Right cardiac atrium (tissue), 5 donors: ENCODE results near the gene PLEKHB1. TPM values are rescaled to one million over a fixed set of nuclear protein-coding genes. Genes with fewer than 3 reads are reported as not detected.

Experiments
- ATAC-seq, 2 donors: fragments of 200-7000 bp; cut with Tn5 transposase; one replicate each; pipeline versions ENCODE4 v1.8.0 to v1.9.1; 2020; ENCODE audit warnings: moderate library complexity in 2 of 2, mild to moderate bottlenecking in 1 of 2
- DNase-seq, 3 donors: peaks; one replicate each; pipeline ENCODE4 v3.0.0-alpha.2; 2020
- H3K27ac ChIP-seq: one replicate; pipeline ENCODE4 v1.5.1; 2013; ENCODE audit warnings: mild to moderate bottlenecking, low read length, control low read depth, moderate library complexity
- H3K27me3 ChIP-seq: one replicate; pipeline ENCODE4 v1.6.1; 2013; ENCODE audit not compliant: control insufficient read depth, insufficient read depth
- H3K4me1 ChIP-seq: one replicate; pipeline ENCODE4 v1.6.1; 2013; ENCODE audit warnings: low read length; ENCODE audit not compliant: control insufficient read depth, insufficient read depth
- H3K4me3 ChIP-seq: one replicate; pipeline ENCODE4 v1.5.1; 2013; ENCODE audit warnings: low read length, control low read depth
- H3K9me3 ChIP-seq: one replicate; pipeline ENCODE4 v1.6.1; 2013; ENCODE audit warnings: low read length; ENCODE audit not compliant: control insufficient read depth
- WGBS: extraction: QIAGEN DNeasy Blood & Tissue Kit; methylation state at CpG from one replicate; pipeline ENCODE4 v1.1.7; 2013; 5-methylcytosine and 5-hydroxymethylcytosine counted together
- intact Hi-C, 4 donors: fragments of 100-400 bp; cut with DNase I; formaldehyde crosslinking; loops; one replicate each; pipeline versions ENCODE4 v1.11.0 to v1.14.0; 2022 to 2023
- long read RNA-seq, 4 donors: library from polyadenylated mRNA; unstranded; transcript quantifications; one replicate each; pipeline ENCODE4 v2.0.0, GENCODE V29; 2020 to 2021
- polyA plus RNA-seq: library from polyadenylated mRNA; stranded (reverse); fragments of 200-250 nt; gene quantifications from one replicate; pipeline ENCODE4 v1.2.3, GENCODE V29; 2013
- total RNA-seq, 4 donors: library from RNA; stranded (reverse); fragmentation: NEBNext Ultra II Directional; extraction: Animal tissue kit (Norgen Biotek cat#: 25700); gene quantifications; one replicate each; pipeline ENCODE4 v1.2.1, GENCODE V29; 2021
- donor health status: healthy with polysubstance abuse.
- donor health status: DM: no; HTN: yes; CAD: no.
- donor health status: DM: no; HTN: no; CAD: no.
- donor health status: DM: no; HTN: yes; CAD: no; lungs with severe emphysema.
- donor health status: DM: yes; HTN: yes; CAD: no.

Gene PLEKHB1, protein sequence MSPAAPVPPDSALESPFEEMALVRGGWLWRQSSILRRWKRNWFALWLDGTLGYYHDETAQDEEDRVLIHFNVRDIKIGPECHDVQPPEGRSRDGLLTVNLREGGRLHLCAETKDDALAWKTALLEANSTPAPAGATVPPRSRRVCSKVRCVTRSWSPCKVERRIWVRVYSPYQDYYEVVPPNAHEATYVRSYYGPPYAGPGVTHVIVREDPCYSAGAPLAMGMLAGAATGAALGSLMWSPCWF
- total RNA-seq (10 to 100 TPM; 11.7 to 31.5 (median 19.9) TPM), polyA plus RNA-seq (15.6 TPM)
- long read RNA-seq, donor 1, transcript PLEKHB1-201 (7 exons, 2,016 nt) = major isoform, 11 of 20 reads
- long read RNA-seq, donor 1, partial matches to known transcripts = 6 of 20 reads
- long read RNA-seq, donor 1, other reads (novel, unspliced or antisense) = 3 of 20 reads
- long read RNA-seq, donor 2, transcript PLEKHB1-201 (7 exons, 2,016 nt) = major isoform, 6 of 14 reads
- long read RNA-seq, donor 2, partial matches to known transcripts = 4 of 14 reads
- long read RNA-seq, donor 2, other reads (novel, unspliced or antisense) = 2 of 14 reads
- long read RNA-seq, donor 3, transcript PLEKHB1-201 (7 exons, 2,016 nt) = major isoform, 15 of 28 reads
- long read RNA-seq, donor 3, transcript PLEKHB1-205 (3 exons, 2,022 nt) = minor isoform, 6 of 28 reads
- long read RNA-seq, donor 3, partial matches to known transcripts = 3 of 28 reads
- long read RNA-seq, donor 3, other reads (novel, unspliced or antisense) = 1 of 28 reads
- long read RNA-seq, donor 4, transcript PLEKHB1-201 (7 exons, 2,016 nt) = major isoform, 15 of 22 reads
- long read RNA-seq, donor 4, partial matches to known transcripts = 2 of 22 reads
- long read RNA-seq, donor 4, other reads (novel, unspliced or antisense) = 3 of 22 reads

DNA sequence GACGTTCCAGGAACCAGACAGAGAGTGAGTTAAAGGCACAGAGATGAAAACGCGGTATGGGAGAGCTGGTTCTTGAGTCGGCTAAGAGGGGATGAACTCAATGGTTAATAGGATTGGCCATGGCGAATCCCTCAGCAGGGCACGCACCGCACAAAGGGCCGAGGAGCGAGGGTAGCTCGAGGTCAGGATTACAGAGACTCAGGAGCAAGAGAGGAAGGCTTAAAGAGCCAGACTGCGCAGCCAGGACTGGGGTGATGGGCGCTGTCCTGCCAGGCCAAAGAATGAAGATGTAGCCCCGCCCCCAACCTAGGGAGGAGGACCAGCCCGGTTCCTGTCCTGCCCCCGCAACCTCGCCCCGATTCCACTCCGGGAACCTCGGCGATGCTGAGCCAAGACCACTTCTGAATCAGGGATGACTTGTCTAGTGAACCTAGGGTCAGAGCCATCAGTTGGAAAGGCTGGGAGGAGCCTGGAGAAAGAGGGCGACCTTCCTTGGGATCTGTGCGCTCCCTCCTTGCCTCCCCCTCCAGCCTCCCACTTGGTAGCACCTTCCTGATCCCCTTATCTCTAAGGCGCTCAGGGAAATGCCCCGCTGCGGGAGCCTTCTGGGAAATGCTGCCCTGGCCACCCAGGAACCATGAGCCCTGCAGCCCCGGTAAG is at the start of gene PLEKHB1:
Gene PLEKHB1 (plus strand): TSS at position 610 of the 660 bp plus-strand sequence. CDS start 28 bp downstream, at position 638.
- no peaks in the 10 kb centered on the region for H3K4me1 ChIP-seq
- no peaks in the 10 kb centered on the region for H3K27me3 ChIP-seq
- WGBS = 42% methylated on average over 26 of the region's 26 CpGs
- DNase-seq (peak; percentile 46 to 74 (median 72)), ATAC-seq (peak; percentile 32 to 58)
- peak within 1 kb of the TSS; percentile 12 for H3K4me3 ChIP-seq
- H3K9me3 ChIP-seq = no peaks in the 10 kb centered on the region
- intact Hi-C loops = no loop called here
- no peak within 1 kb of the TSS for H3K27ac ChIP-seq

DNA sequence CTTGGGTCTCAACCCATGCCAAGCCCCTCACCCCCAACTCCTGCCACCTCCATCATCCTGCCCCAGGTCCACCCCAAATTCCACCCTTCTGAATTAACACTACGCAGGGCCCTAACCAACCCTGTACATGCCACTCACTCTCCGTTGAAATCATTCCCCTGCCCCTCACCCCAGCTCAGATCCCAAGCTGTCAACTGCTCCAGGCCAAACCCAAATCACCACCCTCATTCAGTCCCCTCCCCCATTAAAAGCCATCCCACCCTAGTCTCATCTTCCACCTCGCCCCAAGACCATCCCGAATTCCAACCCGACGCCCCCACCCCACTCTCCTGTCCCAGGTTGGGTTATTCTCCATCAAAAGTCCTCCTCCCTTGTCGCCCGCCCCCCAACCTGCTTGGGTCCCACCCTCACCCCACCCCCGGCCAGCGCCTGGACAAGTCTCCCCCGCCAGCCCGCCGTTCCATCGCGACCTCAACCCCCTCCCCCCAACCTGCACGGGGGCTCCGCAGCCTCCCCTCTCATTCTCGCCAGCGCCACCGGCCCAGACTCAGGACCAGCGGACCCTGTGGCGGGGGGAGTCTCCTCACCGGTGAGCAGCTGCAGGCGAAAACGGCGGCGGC is 48.9 kb upstream of the PLEKHB1 start:
- Histone ChIP-seq H3K27ac (peak overlapping the region; percentile 85), H3K4me3 (peak overlapping the region; percentile 95), H3K4me1 (peaks cover 12% of the 10 kb centered on the region), H3K9me3 (no peaks in the 10 kb centered on the region), H3K27me3 (no peaks in the 10 kb centered on the region)
- WGBS = 3% methylated on average over 27 of the region's 27 CpGs
- DNase-seq (no peak), ATAC-seq (peak; percentile 0 to 3)
- intact Hi-C loops = loop anchor here in 1 of 4 donors (10.0 kb wide), 1 partner anchor 193 kb away; no protein-coding TSS in a partner anchor

DNA sequence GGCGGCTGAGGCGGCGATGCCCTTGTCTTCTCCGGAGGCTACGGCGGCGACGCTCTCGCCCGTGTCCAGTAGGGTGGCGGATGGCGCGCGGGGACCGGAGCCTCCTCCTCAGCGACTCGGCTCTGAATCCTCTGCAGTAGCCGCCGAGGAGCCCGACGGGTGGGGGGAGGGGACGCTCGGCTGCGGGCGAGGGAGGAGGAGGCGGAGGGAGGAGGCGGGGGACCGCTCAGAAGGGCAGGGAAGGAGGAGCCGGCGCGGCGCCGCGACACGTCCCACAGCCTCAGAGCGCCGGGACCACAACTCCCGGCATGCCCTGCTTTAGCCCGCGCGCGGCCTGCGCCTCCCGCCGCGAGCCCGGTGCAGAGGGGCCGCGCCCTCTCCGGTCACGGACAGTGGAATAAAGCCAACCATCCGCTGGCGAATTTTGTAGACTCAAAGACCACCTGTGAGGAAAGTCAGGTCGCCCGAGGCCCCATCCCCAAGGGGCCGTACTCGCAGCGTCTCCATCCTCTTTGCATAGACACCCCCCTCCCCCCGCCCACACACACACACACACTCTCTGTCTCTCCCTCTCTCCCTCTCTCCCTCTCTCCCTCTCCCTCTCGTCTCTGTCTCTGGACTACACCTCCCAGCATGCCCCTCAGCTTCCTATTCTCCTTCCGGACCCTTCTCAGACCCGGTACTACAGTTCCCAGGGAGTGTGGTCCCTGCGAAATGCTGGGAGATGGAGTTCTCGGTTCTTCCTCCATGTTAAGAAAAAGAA is 48.2 kb upstream of the PLEKHB1 start, which contains the start of gene FAM168A:
Gene FAM168A (minus strand): TSS at position 157 of the 763 bp plus-strand sequence. CDS start 129,638 bp downstream, outside the sequence.
- WGBS = under 1% methylated on average over 64 of the region's 64 CpGs
- Histone ChIP-seq H3K27me3 (no peaks in the 10 kb centered on the region), H3K4me3 (peak within 1 kb of the TSS; percentile 95), H3K4me1 (peaks cover 12% of the 10 kb centered on the region), H3K9me3 (no peaks in the 10 kb centered on the region), H3K27ac (peak within 1 kb of the TSS; percentile 87)
- intact Hi-C loops = loop anchor here in 1 of 4 donors (10.0 kb wide), 1 partner anchor 193 kb away; no protein-coding TSS in a partner anchor
- DNase-seq (peak; percentile 97 to 99 (median 99)), ATAC-seq (peak; percentile 99)

DNA sequence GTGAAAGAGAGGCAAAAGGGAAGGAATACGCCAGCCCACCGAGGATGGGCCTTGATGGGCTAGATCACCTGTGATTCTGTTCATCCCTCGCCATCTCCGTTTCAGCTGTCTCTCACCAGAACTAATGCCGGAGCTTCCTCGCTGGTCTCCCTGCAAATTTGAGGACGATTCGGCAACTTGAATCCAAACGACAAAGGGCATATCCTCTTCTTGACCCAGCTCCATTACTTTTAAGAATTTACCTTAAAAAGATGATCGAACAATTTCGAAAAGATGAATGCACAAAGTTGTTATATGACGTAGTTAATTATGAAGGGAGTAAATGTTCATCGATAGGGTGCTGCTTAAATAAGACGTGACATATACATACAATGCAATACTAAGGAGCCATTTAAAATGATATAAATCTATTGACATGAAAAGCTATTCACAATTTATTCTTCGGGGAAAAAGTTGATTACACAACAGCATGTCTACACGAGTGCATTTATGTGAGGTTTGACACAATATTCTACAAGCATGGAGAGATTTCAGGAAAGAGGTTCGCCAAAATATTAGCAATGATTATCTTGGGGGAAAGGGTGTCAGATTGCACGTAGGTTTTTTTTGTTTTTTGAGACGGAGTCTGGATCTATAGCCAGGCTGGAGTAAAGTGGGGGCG is 47.5 kb upstream of the PLEKHB1 start:
- intact Hi-C loops = loop anchor here in 1 of 4 donors (10.0 kb wide), 1 partner anchor 194 kb away; no protein-coding TSS in a partner anchor
- WGBS = 36% methylated on average over 20 of the region's 20 CpGs
- ATAC-seq = no peak

DNA sequence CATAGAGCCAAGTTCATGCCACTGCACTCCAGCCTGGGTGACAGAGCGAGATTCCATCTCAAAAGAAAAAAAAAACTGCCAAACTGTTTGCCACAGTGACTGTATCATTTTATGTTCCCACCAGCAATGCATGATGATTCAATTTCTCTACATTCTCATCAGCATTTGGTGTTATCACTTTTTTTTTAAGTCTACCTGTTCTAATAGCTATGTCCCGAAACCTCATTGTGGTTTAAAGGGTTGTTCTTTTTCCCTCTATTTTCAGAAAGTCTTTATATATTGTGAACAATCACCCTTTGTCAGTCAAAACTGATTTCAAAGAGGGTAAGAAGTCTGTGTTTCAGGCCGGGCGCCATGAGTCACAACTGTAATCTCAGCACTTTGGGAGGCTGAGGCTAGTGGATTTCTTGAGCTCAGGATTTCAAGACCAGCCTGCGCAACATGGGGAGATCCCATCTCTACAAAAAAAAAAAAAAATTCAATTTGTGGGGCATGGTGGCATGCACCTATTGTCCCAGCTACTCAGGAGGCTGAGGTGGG is 33.7 kb upstream of the PLEKHB1 start:
- H3K9me3 ChIP-seq = no peaks in the 10 kb centered on the region
- ATAC-seq (no peak), DNase-seq (no peak)
- no peak overlapping the region for H3K4me3 ChIP-seq
- intact Hi-C loops = no loop called here
- WGBS = 81% methylated on average over 5 of the region's 5 CpGs
- H3K4me1 ChIP-seq = no peaks in the 10 kb centered on the region
- no peaks in the 10 kb centered on the region for H3K27me3 ChIP-seq
- H3K27ac ChIP-seq = no peak overlapping the region

More for the DNA sequence above, 47.5 kb upstream of the PLEKHB1 start:
- Histone ChIP-seq H3K27ac (peak overlapping the region; percentile 87), H3K4me3 (peak overlapping the region; percentile 95), H3K4me1 (peaks cover 12% of the 10 kb centered on the region), H3K27me3 (no peaks in the 10 kb centered on the region), H3K9me3 (no peaks in the 10 kb centered on the region)
- no peak for DNase-seq

DNA sequence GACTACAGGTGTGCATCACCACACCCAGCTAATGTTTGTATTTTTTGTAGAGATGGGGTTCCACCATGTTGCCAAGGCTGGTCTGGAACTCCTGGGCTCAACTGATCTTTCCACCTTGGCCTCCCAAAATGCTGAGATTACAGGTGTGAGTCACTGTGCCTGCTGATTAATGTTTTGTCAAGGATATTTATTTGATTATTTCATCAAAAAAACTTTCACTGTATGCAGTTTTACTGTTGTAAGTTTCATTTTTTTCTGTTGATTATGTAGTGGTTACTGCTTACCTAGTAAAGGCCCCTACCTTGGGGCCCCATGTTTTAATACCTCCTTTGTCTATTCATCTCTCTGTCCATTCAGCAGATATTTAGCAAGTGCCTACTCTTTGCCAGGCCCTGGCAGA is 31.8 kb upstream of the PLEKHB1 start:
- Histone ChIP-seq H3K27me3 (no peaks in the 10 kb centered on the region), H3K4me3 (no peak overlapping the region), H3K4me1 (no peaks in the 10 kb centered on the region), H3K27ac (no peak overlapping the region), H3K9me3 (no peaks in the 10 kb centered on the region)
- ATAC-seq (no peak), DNase-seq (no peak)
- intact Hi-C loops = no loop called here

DNA sequence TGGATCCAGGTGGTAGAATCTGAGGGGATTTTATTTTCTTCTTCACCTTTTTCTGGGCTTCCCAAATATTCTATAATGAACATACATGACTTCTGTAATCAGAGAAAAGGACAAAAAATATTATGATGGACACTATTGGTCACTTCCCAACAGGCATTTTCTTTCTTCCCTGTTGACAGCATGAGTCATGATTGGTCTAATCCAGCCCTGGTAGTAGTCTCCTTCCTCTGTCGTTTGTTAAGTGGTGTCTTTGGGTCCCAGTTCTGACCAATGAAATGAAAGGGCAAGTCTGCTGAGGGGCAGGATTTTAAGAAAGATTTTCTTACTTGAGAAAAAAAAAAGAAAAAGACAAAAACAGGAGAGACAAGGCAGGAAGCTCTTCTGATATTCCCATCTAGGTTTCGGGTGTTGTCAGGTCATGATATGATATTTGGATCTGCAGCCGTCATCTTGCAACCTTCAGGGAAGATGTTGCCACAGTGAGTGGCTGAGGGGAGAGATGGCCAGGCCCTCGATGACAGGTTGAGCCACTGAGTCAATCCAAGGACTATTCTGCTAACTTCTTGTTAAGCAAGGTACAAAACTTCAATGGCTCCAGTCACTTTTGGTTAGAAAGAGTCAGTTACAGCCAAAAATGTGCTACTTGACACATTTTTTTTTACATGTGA is 23.3 kb upstream of the PLEKHB1 start:
- intact Hi-C loops = no loop called here
- DNase-seq (no peak), ATAC-seq (peak in 1 of 2 donors; percentile 36)
- Histone ChIP-seq H3K4me3 (no peak overlapping the region), H3K27ac (no peak overlapping the region), H3K9me3 (no peaks in the 10 kb centered on the region), H3K4me1 (no peaks in the 10 kb centered on the region), H3K27me3 (no peaks in the 10 kb centered on the region)
- 46% methylated on average over 4 of the region's 4 CpGs for WGBS

DNA sequence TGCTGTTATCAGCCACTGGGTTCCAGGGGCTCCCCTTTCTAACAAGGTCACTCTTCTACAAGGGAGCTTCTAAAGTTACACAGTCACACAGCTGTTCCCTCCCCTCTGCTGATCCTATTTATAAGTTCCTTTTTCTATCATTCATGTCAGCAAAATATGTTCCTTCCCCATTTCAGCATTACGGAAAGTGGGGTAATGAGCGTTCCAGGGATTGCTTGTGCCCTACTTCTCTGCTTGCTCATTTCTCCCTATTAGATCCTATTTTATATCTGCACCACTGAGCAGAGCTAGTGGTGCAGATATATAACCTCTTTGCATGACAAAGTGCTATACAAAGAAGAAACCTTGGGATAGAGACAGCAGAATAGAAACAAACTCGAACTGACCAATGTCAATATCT is 22.7 kb upstream of the PLEKHB1 start:
- no peaks in the 10 kb centered on the region for H3K4me1 ChIP-seq
- H3K4me3 ChIP-seq = no peak overlapping the region
- intact Hi-C loops = no loop called here
- DNase-seq (no peak), ATAC-seq (peak; percentile 47 to 50)
- no peak overlapping the region for H3K27ac ChIP-seq
- no peaks in the 10 kb centered on the region for H3K9me3 ChIP-seq
- WGBS = 45% methylated on average over 3 of the region's 3 CpGs
- H3K27me3 ChIP-seq = no peaks in the 10 kb centered on the region
